Kidney epithelial cell (primary cell): ENCODE data around the gene MTARC2. TPM values are rescaled to one million over a fixed set of nuclear protein-coding genes. Genes with fewer than 3 reads are reported as not detected.
"Not testable (repeated sequence)": the region's sequence is repeated elsewhere in the genome, so short reads cannot be mapped to it uniquely, and the experiment has no call there.

ENCODE experiments used
- DNase-seq: peaks from one replicate; pipeline ENCODE4 v3.0.0-alpha.2; 2010; ENCODE audit warnings: low read depth
- H3K27me3 ChIP-seq: 2 replicates; pipeline ENCODE4 v1.6.0; 2011; ENCODE audit warnings: low read length; ENCODE audit not compliant: control insufficient read depth, insufficient read depth
- H3K36me3 ChIP-seq: 2 replicates; pipeline ENCODE4 v1.5.1; 2011; ENCODE audit warnings: low read length; ENCODE audit not compliant: control insufficient read depth, insufficient read depth
- H3K4me3 ChIP-seq: 2 replicates; pipeline ENCODE4 v1.5.1; 2011; ENCODE audit warnings: low read depth, mild to moderate bottlenecking, control low read depth, low read length
- CTCF ChIP-seq: IDR thresholded peaks from 2 replicates; pipeline ENCODE4 v1.5.1; 2011; ENCODE audit warnings: mild to moderate bottlenecking, moderate library complexity, low read length, control low read depth, inconsistent platforms; ENCODE audit not compliant: insufficient read depth, poor library complexity, severe bottlenecking
- total RNA-seq: library from RNA; depleted of rRNA; stranded (reverse); fragments of >200 nt; gene quantifications from 2 replicates; pipeline ENCODE4 v1.2.3, GENCODE V29; 2015

Gene MTARC2
- total RNA-seq, 1 donor from 2014 or later, result 8.9 TPM

- Histone ChIP-seq H3K27me3 (no peaks in the 10 kb centered on the region), H3K36me3 (no peaks in the 10 kb centered on the region), H3K4me3 (no peak overlapping the region)
- no peak for TF ChIP-seq CTCF
- DNase-seq, result no peak
Measured at GRCh38 chr1:220708936-220709801, 39.0 kb upstream of the MTARC2 start.

GRCh38 chr1:220710333-220710732 lies 37.8 kb upstream of the MTARC2 start:
- TF ChIP-seq CTCF, result no peak
- Histone ChIP-seq H3K27me3 (no peaks in the 10 kb centered on the region), H3K4me3 (no peak overlapping the region), H3K36me3 (no peaks in the 10 kb centered on the region)
- DNase-seq, result no peak

GRCh38 chr1:220711056-220711809 lies 36.9 kb upstream of the MTARC2 start:
- Histone ChIP-seq H3K36me3 (no peaks in the 10 kb centered on the region), H3K27me3 (no peaks in the 10 kb centered on the region), H3K4me3 (no peak overlapping the region)
- DNase-seq, result no peak
- no peak for TF ChIP-seq CTCF

- DNase-seq, H3K4me3 ChIP-seq, H3K36me3 ChIP-seq, H3K27me3 ChIP-seq: not testable (repeated sequence)
Measured at GRCh38 chr1:220715986-220716385, 32.1 kb upstream of the MTARC2 start.

GRCh38 chr1:220717800-220718640 lies 30.1 kb upstream of the MTARC2 start:
- H3K36me3 ChIP-seq, result no peaks in the 10 kb centered on the region
- H3K27me3 ChIP-seq, result no peaks in the 10 kb centered on the region
- no peak for DNase-seq
- TF ChIP-seq CTCF, result no peak
- H3K4me3 ChIP-seq, result no peak overlapping the region

- DNase-seq, H3K4me3 ChIP-seq, H3K27me3 ChIP-seq, H3K36me3 ChIP-seq: not testable (repeated sequence)
Measured at GRCh38 chr1:220721266-220721665, 26.9 kb upstream of the MTARC2 start.
